ENCODE data around the gene CCK.

Gene CCK

DNA sequence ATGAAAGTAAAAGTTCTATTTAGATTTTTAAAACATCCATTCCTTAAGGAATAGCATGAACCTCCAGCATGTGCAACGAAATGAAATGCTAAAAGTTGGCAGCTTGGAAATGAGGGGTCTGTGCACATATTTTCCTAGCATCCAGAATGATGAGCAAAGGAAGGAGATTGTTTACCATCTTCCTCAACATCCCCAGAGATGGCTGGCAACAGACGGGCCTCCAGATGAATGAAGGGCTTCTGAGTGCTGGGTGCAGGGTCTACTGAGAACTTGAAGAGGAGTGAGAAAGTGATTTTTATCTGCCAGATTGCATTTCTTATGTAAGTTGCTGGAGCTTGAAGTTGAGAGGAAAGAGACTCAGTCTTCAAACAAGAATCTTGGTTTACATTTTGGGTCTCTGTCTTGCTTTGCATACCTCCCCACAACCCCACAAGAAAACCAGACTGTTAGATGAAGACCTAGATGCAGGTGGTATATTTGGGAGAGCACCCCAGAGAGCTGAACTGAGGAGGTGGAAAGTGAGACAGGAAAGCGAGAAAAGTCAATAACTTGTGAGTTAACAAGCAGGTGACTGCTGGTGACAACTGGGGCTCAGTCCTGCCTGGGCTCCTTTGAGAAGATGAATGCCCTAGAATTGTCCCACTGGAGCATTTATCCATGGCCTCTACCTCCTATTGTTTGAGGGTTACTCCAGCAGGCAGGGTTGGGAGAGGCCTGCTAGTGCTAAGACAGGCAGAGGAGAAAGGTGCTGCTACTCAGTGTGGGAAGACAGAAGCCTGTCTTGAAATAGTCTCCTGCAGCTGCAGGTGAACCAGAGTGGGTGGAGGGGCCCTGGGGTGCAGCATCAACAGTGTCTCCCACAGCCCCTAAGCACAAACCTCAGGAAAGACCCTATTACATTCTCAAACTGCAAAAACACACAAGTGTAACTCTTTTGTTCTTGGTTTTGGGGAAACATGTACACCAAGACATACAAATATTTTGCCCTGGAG lies 10.5 kb upstream of the CCK start:
- TF ChIP-seq, protein P1, sequence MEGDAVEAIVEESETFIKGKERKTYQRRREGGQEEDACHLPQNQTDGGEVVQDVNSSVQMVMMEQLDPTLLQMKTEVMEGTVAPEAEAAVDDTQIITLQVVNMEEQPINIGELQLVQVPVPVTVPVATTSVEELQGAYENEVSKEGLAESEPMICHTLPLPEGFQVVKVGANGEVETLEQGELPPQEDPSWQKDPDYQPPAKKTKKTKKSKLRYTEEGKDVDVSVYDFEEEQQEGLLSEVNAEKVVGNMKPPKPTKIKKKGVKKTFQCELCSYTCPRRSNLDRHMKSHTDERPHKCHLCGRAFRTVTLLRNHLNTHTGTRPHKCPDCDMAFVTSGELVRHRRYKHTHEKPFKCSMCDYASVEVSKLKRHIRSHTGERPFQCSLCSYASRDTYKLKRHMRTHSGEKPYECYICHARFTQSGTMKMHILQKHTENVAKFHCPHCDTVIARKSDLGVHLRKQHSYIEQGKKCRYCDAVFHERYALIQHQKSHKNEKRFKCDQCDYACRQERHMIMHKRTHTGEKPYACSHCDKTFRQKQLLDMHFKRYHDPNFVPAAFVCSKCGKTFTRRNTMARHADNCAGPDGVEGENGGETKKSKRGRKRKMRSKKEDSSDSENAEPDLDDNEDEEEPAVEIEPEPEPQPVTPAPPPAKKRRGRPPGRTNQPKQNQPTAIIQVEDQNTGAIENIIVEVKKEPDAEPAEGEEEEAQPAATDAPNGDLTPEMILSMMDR (IDR thresholded peaks at IDR 0.05): no peak

DNA sequence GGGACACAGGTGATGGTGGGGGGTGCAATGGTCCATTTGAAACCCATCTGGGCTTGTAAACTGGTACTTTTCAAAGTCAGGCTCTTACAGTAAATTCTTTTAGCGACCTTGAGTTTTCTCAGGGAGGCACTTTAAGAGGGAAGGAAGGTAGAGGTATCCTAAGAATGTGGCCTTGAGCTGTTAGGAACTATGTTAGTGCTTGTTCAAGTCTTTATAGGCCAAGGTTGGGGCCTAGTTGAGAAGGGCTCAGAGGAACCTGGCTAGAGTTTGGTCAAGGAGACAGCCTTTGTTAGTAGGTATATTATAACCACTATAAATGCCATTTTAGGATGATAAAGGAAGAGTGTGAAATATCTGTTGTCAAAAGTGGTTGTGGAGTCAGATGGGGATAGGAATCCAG lies 9.2 kb upstream of the CCK start:
- TF ChIP-seq, protein P1 (IDR thresholded peaks at IDR 0.05): no peak

DNA sequence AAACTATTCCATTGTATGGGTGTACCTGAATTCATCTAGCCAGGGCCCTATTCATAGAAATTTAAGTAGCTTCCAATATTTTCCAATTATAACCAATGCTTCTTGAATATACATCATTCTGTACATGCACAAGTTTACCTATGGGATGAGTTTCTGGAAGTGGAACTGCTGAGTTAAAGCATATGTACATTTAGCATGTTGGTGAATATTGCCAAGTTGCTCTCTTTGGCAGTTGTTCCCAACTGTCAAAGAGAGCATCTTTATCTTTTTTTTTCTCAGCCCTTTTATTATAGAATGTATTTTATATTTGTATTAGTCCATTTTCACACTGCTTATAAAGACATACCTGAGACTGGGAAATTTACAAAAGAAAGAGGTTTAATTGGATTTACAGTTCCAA lies 8.3 kb upstream of the CCK start:
- TF ChIP-seq, protein P1 (IDR thresholded peaks at IDR 0.05): no peak

DNA sequence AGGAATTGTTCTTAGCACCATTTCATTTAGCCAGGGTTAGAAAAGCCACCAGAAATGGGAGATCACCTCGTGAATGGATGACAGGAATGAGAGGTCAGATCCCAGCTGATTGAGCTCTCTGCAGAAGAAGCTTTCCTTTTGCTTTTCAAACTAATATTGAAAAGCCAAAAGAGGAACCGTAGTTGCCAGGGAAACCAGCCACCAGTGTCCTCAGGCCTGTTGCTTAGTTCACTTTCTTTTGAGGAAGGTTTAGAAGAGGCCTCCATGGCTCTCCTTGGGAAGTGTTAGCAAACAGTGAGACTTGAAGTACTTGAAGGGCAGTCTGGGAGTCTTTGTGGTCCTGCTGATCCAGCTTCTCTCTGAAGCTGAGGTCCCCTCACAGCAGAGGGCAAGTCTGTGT lies 7.4 kb upstream of the CCK start:
- TF ChIP-seq, protein P1 (IDR thresholded peaks at IDR 0.05): no peak

DNA sequence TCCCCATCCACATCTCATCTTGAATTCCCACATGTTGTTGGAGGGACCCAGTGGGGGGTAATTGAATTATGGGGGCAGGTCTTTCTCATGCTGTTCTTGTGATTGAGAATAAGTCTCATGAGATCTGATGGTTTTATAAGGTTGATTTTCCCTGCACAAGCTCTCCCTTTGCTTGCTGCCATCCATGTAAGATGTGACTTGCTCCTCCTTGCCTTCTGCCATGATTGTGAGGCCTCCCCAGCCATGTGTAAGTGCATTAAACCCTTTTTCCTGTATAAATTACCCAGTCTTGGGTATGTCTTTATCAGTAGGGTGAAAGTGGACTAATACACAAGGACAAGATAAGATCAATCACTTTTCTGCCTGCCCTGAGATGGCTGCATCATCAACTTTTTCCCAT lies 5.8 kb upstream of the CCK start:
- TF ChIP-seq, protein P1 (IDR thresholded peaks at IDR 0.05): no peak

DNA sequence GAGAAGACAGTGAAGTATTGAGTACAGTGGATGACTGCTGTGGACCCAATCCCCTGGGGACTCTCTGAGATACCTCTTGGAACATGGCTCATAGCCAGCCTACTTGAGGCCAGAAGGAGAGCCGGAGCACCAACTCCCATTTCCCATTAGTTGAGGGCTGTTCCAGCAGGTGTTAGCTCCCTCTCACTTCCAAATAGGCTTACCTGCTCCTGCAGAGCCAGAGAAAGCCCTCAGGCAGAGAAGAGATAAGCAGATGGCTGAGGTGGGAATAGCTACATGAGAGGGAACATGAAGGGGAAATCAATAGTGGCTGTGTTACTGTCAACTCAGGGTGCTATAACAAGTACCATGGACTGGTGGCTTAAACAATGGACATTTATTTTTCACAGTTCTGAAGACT lies 4.6 kb upstream of the CCK start:
- TF ChIP-seq, protein P1 (IDR thresholded peaks at IDR 0.05): no peak

DNA sequence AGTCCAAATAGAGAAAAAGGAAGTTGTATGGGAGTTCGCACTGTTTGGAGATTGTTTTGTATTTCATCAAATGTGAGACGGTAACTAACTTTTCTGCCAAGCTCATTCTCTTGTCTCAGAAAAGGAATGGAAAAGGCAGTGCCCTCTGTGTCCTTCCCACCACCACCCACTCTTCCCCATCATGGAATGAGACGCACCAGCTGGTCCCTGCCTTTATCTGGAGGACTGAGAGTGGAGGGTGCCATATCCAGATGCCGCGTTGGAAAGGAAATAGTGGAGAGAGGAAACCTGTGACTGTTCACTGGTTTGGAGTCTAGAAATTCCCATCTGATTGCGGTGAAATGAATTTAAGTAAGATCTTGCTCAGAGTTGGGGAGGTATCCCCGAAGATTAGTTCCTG lies 3.7 kb upstream of the CCK start:
- TF ChIP-seq, protein P1 (IDR thresholded peaks at IDR 0.05): no peak
